Panc1 (cell line): ENCODE measurements around the gene SESN2. TPM values are rescaled to one million over a fixed set of nuclear protein-coding genes. Genes with fewer than 3 reads are reported as not detected.

ENCODE experiments used
- ATAC-seq: fragments of 200-7000 bp; cut with Tn5 transposase; 2 replicates; pipeline ENCODE4 v1.9.1; 2020; ENCODE audit warnings: mild to moderate bottlenecking, moderate library complexity
- BruUV-seq: library from RNA; stranded (reverse); fragments of 400-500 nt; replicated peaks from 2 replicates; lab custom pipeline; 2021; lab: Mats Ljungman, UMichigan
- CTCF ChIA-PET: fragments of 300-600 bp; sonication (Branson Sonifier 250); formaldehyde crosslinking; loops from one replicate; lab custom pipeline; 2022; ENCODE audit warnings: antibody characterized with exemption; lab: Charles Lee
- POLR2A ChIA-PET: fragments of 300-600 bp; sonication (Branson Sonifier 250); formaldehyde crosslinking; loops from one replicate; lab custom pipeline; 2022; ENCODE audit warnings: antibody characterized with exemption; lab: Charles Lee
- DNase-seq: peaks from one replicate; pipeline ENCODE4 v3.0.0-alpha.2; 2010; ENCODE audit warnings: low read depth, low spot score
- H3K27ac ChIP-seq: 2 replicates; pipeline ENCODE4 v1.5.1; 2011; ENCODE audit warnings: mild to moderate bottlenecking, low read length, inconsistent platforms
- H3K27me3 ChIP-seq: fragments of 200-500 bp; sonication (Bioruptor generic); 2 replicates; pipeline ENCODE4 v1.6.0; 2014; ENCODE audit warnings: low read length, inconsistent platforms; ENCODE audit not compliant: control insufficient read depth, insufficient read depth
- H3K36me3 ChIP-seq: fragments of 200-500 bp; sonication (Bioruptor generic); 2 replicates; pipeline ENCODE4 v1.5.1; 2014; ENCODE audit warnings: inconsistent platforms, mild to moderate bottlenecking, low read length, moderate library complexity; ENCODE audit not compliant: control insufficient read depth, insufficient read depth
- H3K4me1 ChIP-seq: 2 replicates; pipeline ENCODE4 v1.5.1; 2011; ENCODE audit warnings: inconsistent platforms, mild to moderate bottlenecking, low read length, moderate library complexity; ENCODE audit not compliant: control insufficient read depth, insufficient read depth
- H3K4me3 ChIP-seq, 2 experiments: 2 replicates each; pipeline ENCODE4 v1.5.1; 2011 to 2012; ENCODE audit warnings: low read depth in 2 of 2, low read length in 2 of 2, mild to moderate bottlenecking in 2 of 2, inconsistent platforms in 1 of 2, moderate library complexity in 1 of 2
- H3K9me3 ChIP-seq: fragments of 200-500 bp; sonication (Bioruptor generic); 2 replicates; pipeline ENCODE4 v1.5.1; 2014; ENCODE audit warnings: low read depth, mild to moderate bottlenecking, inconsistent platforms, low read length, moderate library complexity; ENCODE audit not compliant: control insufficient read depth, insufficient read depth
- POLR2AphosphoS5 ChIP-seq: IDR thresholded peaks from 2 replicates; pipeline ENCODE4 v1.6.1; 2012; ENCODE audit warnings: mild to moderate bottlenecking, low read depth, low read length, moderate library complexity
- REST ChIP-seq, 2 experiments: IDR thresholded peaks; 2 replicates each; pipeline ENCODE4 v1.6.1; 2011 to 2012; ENCODE audit warnings: low read depth in 2 of 2, control low read depth in 1 of 2, low read length in 1 of 2, mild to moderate bottlenecking in 1 of 2, moderate library complexity in 1 of 2; ENCODE audit not compliant: insufficient read depth in 1 of 2
- SIN3A ChIP-seq: IDR thresholded peaks from 2 replicates; pipeline ENCODE4 v1.6.1; 2012; ENCODE audit warnings: low read depth, mild to moderate bottlenecking, low read length, moderate library complexity, borderline replicate concordance; ENCODE audit not compliant: insufficient read depth
- TCF7L2 ChIP-seq: IDR thresholded peaks from 2 replicates; pipeline ENCODE4 v1.6.1; 2011; ENCODE audit warnings: mild to moderate bottlenecking, low read depth, low read length, inconsistent platforms
- in situ Hi-C: cut with HindIII; loops from 2 replicates; pipeline ENCODE4 v1.10.0; 2016; ENCODE audit warnings: low sequenced_read_pairs, low pct_unique_long_range_greater_than_20kb
- intact Hi-C: fragments of 100-400 bp; cut with micrococcal nuclease; formaldehyde crosslinking; loops from one replicate; pipeline ENCODE4 v1.10.0; 2022; ENCODE audit not compliant: unreplicated experiment
- total RNA-seq: library from RNA; stranded (reverse); gene quantifications from one replicate; pipeline ENCODE4 v1.2.1, GENCODE V29; 2021; ENCODE audit not compliant: unreplicated experiment
- TF ChIP-seq, protein P1 (sequence below): fragments of 450-650 bp; IDR thresholded peaks from 2 replicates; pipeline ENCODE4 v1.5.1; 2017; ENCODE audit warnings: mild to moderate bottlenecking

SESN2 gene
- total RNA-seq, 1 experiment from 2014 or later: 19.7 TPM

- CTCF ChIA-PET: no interaction called here
- Histone ChIP-seq H3K4me1 (no peaks in the 10 kb centered on the region), H3K9me3 (no peaks in the 10 kb centered on the region), H3K27me3 (no peaks in the 10 kb centered on the region), H3K4me3 (no peak overlapping the region), H3K36me3 (peaks cover 22% of the 10 kb centered on the region), H3K27ac (no peak overlapping the region)
- intact Hi-C loops: no loop called here
- in situ Hi-C loops: no loop called here
- DNase-seq: no peak
- BruUV-seq: no TSS peak
- ATAC-seq: no peak
- POLR2A ChIA-PET: no interaction called here
- no peak for TF ChIP-seq POLR2AphosphoS5
- TF ChIP-seq, protein P1, sequence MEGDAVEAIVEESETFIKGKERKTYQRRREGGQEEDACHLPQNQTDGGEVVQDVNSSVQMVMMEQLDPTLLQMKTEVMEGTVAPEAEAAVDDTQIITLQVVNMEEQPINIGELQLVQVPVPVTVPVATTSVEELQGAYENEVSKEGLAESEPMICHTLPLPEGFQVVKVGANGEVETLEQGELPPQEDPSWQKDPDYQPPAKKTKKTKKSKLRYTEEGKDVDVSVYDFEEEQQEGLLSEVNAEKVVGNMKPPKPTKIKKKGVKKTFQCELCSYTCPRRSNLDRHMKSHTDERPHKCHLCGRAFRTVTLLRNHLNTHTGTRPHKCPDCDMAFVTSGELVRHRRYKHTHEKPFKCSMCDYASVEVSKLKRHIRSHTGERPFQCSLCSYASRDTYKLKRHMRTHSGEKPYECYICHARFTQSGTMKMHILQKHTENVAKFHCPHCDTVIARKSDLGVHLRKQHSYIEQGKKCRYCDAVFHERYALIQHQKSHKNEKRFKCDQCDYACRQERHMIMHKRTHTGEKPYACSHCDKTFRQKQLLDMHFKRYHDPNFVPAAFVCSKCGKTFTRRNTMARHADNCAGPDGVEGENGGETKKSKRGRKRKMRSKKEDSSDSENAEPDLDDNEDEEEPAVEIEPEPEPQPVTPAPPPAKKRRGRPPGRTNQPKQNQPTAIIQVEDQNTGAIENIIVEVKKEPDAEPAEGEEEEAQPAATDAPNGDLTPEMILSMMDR: no peak
These were observed 29.3 kb upstream of the SESN2 start for GRCh38 chr1:28229996-28230395.

DNA sequence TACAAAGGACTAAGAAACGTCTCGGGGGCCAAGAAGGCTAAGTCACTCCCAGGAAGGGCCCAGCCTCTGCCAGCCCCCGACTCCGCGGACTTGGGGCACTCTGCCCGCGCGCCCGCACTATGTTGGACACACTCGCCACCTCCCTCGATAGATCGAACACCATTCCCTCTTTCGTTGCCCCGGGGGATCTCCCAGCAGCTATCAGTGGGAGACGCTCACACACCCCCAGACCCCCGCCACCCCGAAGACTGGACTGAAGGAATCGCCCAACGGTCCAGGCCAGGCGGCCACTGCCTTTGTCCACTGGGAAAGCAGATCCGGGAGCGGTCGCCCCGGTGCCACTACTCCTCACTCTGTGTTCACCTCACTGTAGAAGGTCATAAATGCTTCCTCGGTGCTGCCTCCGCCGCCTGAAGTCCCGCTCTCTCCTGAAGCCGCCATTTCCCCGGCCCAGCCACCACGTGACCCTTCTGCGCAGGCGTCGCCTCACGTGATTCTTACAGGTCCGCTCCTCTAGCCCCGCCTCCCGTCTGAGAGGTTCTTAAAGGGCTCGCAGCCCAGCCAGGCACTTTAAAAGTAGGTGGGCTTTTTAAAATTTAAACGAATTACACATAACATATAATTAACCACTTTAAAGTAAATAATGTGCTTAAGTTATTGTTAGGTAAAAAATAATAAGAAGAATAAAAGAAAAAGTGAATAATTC, 26.6 kb upstream of the SESN2 start, which contains the start of gene DNAJC8:
TSS of gene DNAJC8 (minus strand) at position 472 of the 706 bp plus-strand sequence. CDS start at position 441, 31 bp downstream.
- POLR2A ChIA-PET: interaction anchor here (1.0 kb wide), 1 partner anchor 14 kb away, joined by 5 read pairs; no protein-coding TSS in a partner anchor
- TF ChIP-seq TCF7L2: no peak
- TF ChIP-seq REST (IDR thresholded peaks at IDR 0.05; ENCODE audit: insufficient read depth in 1 of 2, low read depth in 2 of 2, low read length in 1 of 2): no peak
- TF ChIP-seq POLR2AphosphoS5: peak; percentile 93
- TF ChIP-seq SIN3A: no peak
- TF ChIP-seq, protein P1: no peak
- ATAC-seq: peak; percentile 85
- Histone ChIP-seq H3K9me3 (no peaks in the 10 kb centered on the region), H3K27ac (peak within 1 kb of the TSS; percentile 91), H3K4me1 (peaks cover 8% of the 10 kb centered on the region), H3K36me3 (peaks cover 11% of the 10 kb centered on the region), H3K4me3 (peak within 1 kb of the TSS; percentile 93 to 95), H3K27me3 (no peaks in the 10 kb centered on the region)
- BruUV-seq: TSS peak; percentile 89
- DNase-seq: no peak
- CTCF ChIA-PET: no interaction called here
- intact Hi-C loops: no loop called here
- in situ Hi-C loops: no loop called here
